Gastroesophageal sphincter (tissue), 3 donors: Measurements from ENCODE around the gene DCBLD2.

Source experiments
- CTCF ChIP-seq, 4 experiments: fragments of 200-600 bp in 2 of 4; fragments of 450-650 bp in 2 of 4; sonication (generic) in 1 of 4; IDR thresholded peaks; one replicate each; pipeline ENCODE4 v1.5.1; 2017 to 2019; ENCODE audit warnings: antibody characterized with exemption in 4 of 4, mild to moderate bottlenecking in 2 of 4, moderate library complexity in 2 of 4
- EP300 ChIP-seq: sonication (generic); formaldehyde crosslinking; IDR thresholded peaks from one replicate; pipeline ENCODE4 v1.6.1; 2017; ENCODE audit warnings: antibody characterized with exemption, mild to moderate bottlenecking
- POLR2A ChIP-seq, 2 donors: fragments of 450-650 bp; IDR thresholded peaks; one replicate each; pipeline ENCODE4 v1.6.1; 2017; ENCODE audit warnings: antibody characterized with exemption in 2 of 2, mild to moderate bottlenecking in 2 of 2, moderate library complexity in 1 of 2
- POLR2AphosphoS5 ChIP-seq: sonication (generic); formaldehyde crosslinking; IDR thresholded peaks from one replicate; pipeline ENCODE4 v1.6.1; 2017; ENCODE audit warnings: antibody characterized with exemption

- no peak for TF ChIP-seq CTCF (IDR thresholded peaks at IDR 0.05)
- TF ChIP-seq POLR2AphosphoS5 = no peak
- no peak for TF ChIP-seq POLR2A (IDR thresholded peaks at IDR 0.05)
- no peak for TF ChIP-seq EP300
These were observed 105.2 kb downstream of the DCBLD2 start for GRCh38 chr3:98796334-98796733.
